GM23248 (cell line): ENCODE measurements around the gene IRF5.

Experiments used
- EZH2 ChIP-seq: fragments of 200-600 bp; sonication (generic); IDR thresholded peaks from 2 replicates; pipeline ENCODE4 v1.6.1; 2018; ENCODE audit warnings: antibody characterized with exemption, mild to moderate bottlenecking; ENCODE audit not compliant: insufficient read depth, poor library complexity, severe bottlenecking
- EZH2phosphoT487 ChIP-seq: fragments of 200-600 bp; sonication (generic); IDR thresholded peaks from 2 replicates; pipeline ENCODE4 v1.6.1; 2018; ENCODE audit warnings: antibody characterized with exemption, moderate library complexity, mild to moderate bottlenecking, low read depth; ENCODE audit not compliant: insufficient read depth

DNA sequence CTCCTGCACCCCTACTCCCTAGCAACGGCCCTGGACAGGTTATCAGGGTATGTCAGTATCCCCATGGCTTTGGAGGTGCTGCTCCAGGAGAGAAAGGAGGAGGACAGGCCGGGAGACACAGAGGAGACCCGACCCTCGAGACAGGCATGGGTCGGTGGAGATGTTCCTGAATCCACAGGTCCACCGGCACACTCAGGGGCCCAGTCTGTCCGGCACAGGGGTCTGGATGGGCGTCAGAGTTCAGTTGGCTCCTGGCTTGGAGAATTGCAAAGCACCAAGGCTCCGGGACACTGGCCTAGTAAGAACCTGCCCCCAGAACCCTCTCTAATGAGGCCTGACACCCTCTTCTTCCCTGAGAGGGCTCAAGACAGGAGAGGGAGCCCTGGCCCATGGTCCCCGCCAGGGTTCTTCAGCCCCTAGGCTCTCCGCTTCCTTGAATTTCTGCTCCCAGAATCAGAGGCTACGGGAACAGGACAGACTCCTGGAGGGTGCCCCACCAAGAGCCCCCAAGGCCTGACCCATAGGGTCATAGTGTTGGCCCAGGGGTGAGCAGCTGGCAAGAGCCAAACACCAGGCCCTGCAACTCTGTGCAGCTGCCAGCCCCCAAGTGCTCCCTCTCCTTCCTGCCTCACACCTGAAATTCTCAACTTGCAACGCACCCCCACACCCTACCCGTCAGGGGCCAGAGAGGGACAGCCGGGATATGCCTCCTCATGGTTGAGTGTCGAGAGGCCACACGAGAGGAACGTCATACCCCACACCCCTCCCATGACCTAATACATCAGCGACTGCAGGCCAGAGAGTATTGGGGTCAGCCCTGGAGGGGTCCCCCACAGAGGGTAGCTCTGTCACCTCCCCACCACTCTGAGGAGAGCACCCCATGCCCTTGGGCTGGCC lies 5.5 kb upstream of the IRF5 start:
- no peak for TF ChIP-seq EZH2
- TF ChIP-seq EZH2phosphoT487: no peak
